Colonic mucosa (tissue), 4 donors: ENCODE measurements around the gene PI4K2B. TPM values are rescaled to one million over a fixed set of nuclear protein-coding genes. Genes with fewer than 3 reads are reported as not detected.
"Not testable (repeated sequence)": the region's sequence is repeated elsewhere in the genome, so short reads cannot be mapped to it uniquely, and the experiment has no call there.

Experiments used
- DNase-seq: peaks from one replicate; pipeline ENCODE4 v3.0.0-alpha.2; 2020
- H3K27ac ChIP-seq: fragments of 200-600 bp; one replicate; pipeline ENCODE4 v1.8.0; 2021
- H3K27me3 ChIP-seq: fragments of 200-600 bp; one replicate; pipeline ENCODE4 v1.8.0; 2021
- H3K36me3 ChIP-seq: fragments of 200-600 bp; one replicate; pipeline ENCODE4 v1.8.0; 2021
- H3K4me1 ChIP-seq: fragments of 200-600 bp; one replicate; pipeline ENCODE4 v1.8.0; 2021; ENCODE audit warnings: mild to moderate bottlenecking
- H3K4me3 ChIP-seq: fragments of 200-600 bp; one replicate; pipeline ENCODE4 v1.8.0; 2021
- H3K9ac ChIP-seq, 2 donors: one replicate each; pipeline ENCODE4 v1.7.0; 2013; ENCODE audit warnings: control low read depth in 2 of 2, low read depth in 2 of 2, low read length in 2 of 2
- H3K9me3 ChIP-seq: fragments of 200-600 bp; one replicate; pipeline ENCODE4 v1.8.0; 2021
- CTCF ChIP-seq: fragments of 200-600 bp; IDR thresholded peaks from one replicate; pipeline ENCODE4 v1.8.0; 2022; ENCODE audit warnings: antibody characterized with exemption, mild to moderate bottlenecking
- intact Hi-C: fragments of 100-400 bp; cut with DNase I; formaldehyde crosslinking; loops from one replicate; pipeline ENCODE4 v1.14.1; 2022
- total RNA-seq, 2 donors: library from RNA; stranded (reverse); fragmentation: NEBNext Ultra II Directional in 1 of 2; extraction: Animal tissue kit (Norgen Biotek cat#: 25700) in 1 of 2; gene quantifications; one replicate each; pipeline ENCODE4 v1.2.1, GENCODE V29; 2021
- donor health status: healthy.
- donor health status: DM: no; HTN: no; CAD: no.
- donor health status: DM: no; HTN: no; CAD: no.

The PI4K2B gene
- total RNA-seq, 2 donors from 2014 or later: 26.3 to 27.9 TPM

- Histone ChIP-seq H3K9ac (no peak overlapping the region), H3K4me3 (no peak overlapping the region), H3K27me3 (no peaks in the 10 kb centered on the region), H3K36me3 (peaks cover 11% of the 10 kb centered on the region), H3K9me3 (no peaks in the 10 kb centered on the region), H3K4me1 (no peaks in the 10 kb centered on the region), H3K27ac (no peak overlapping the region)
- TF ChIP-seq CTCF: no peak
- no peak for DNase-seq
- intact Hi-C loops: no loop called here
Observed at GRCh38 chr4:25253071-25253445, 19.2 kb downstream of the PI4K2B start.

DNA sequence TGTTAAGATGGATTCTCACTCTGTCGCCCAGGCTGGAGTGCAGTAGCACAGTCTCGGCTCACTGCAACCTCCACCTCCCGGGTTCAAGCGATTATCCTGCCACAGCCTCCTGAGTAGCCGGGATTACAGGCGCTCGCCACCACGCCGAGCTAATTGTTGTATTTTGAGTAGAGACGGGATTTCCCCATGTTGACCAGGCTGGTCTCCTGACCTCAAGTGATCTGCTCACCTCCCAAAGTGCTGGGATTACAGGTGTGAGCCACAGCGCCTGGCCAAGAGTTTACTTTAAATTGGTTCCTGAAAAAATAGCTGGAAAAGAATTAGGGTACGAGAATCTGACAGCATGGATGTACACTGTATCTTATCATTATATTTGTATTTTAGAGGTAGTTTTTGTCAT lies 20.0 kb downstream of the PI4K2B start:
- not testable (repeated sequence) for H3K27ac ChIP-seq

GRCh38 chr4:25258980-25259578 lies 25.2 kb downstream of the PI4K2B start:
- H3K27me3 ChIP-seq: no peaks in the 10 kb centered on the region
- no peak overlapping the region for H3K4me3 ChIP-seq
- no peaks in the 10 kb centered on the region for H3K9me3 ChIP-seq
- DNase-seq: no peak
- H3K27ac ChIP-seq: no peak overlapping the region
- no peak for TF ChIP-seq CTCF
- H3K36me3 ChIP-seq: peaks cover 15% of the 10 kb centered on the region
- no peaks in the 10 kb centered on the region for H3K4me1 ChIP-seq
- no peak overlapping the region for H3K9ac ChIP-seq
- intact Hi-C loops: no loop called here

More for the DNA sequence above, 20.0 kb downstream of the PI4K2B start:
- H3K4me1 ChIP-seq, H3K4me3 ChIP-seq, H3K9me3 ChIP-seq, intact Hi-C loops, H3K9ac ChIP-seq, DNase-seq, H3K27me3 ChIP-seq: not testable (repeated sequence)
- H3K36me3 ChIP-seq: peaks cover 11% of the 10 kb centered on the region

DNA sequence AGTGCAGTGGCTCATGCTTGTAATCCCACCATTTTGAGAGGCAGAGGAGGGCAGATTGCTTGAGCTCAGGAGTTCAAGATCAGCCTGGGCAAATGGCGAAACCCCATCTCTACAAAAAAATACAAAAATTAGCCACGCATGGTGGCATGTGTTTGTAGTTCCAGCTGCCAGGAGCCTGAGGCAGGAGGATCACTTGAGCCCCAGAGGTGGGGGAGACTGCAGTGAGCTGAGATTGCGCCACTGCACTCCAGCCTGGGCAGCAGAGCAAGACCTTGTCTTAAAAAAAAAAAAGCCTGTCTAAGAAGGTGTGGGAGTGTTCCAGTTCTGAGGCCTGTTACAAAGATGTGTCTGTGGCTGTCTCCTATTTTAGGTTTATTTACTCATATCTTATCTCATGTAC lies 38.0 kb downstream of the PI4K2B start:
- Histone ChIP-seq H3K4me3 (no peak overlapping the region), H3K4me1 (no peaks in the 10 kb centered on the region), H3K27me3 (no peaks in the 10 kb centered on the region), H3K36me3 (no peaks in the 10 kb centered on the region), H3K27ac (no peak overlapping the region), H3K9ac (no peak overlapping the region), H3K9me3 (no peaks in the 10 kb centered on the region)
- TF ChIP-seq CTCF: no peak
- no peak for DNase-seq
- intact Hi-C loops: no loop called here

DNA sequence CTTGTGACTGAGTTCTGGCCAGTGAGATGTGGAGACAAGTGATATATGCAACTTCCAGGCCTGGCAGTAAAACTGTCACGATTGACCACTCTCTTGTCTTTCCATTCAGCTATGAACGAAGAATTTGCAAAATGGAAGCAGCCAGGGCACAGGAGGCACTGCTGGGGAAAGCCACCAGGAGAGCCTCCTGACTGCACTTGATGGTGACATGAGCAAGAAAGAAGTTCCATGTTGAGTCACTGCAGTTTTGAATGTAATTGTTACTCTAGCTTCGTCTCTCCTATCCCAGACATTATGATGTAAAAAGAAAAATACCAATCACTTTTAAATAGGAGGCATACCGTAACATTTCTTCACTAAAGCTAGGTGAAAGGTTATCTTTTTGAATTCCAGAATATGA lies 46.4 kb downstream of the PI4K2B start:
- no peak for DNase-seq
- Histone ChIP-seq H3K4me1 (no peaks in the 10 kb centered on the region), H3K9me3 (no peaks in the 10 kb centered on the region), H3K4me3 (no peak overlapping the region), H3K27me3 (no peaks in the 10 kb centered on the region), H3K36me3 (no peaks in the 10 kb centered on the region), H3K27ac (no peak overlapping the region), H3K9ac (no peak overlapping the region)
- intact Hi-C loops: no loop called here
- TF ChIP-seq CTCF: no peak

GRCh38 chr4:25283948-25284347 lies 50.1 kb downstream of the PI4K2B start:
- no peak for DNase-seq

More at GRCh38 chr4:25283948-25284347, 50.1 kb downstream of the PI4K2B start:
- no peak for TF ChIP-seq CTCF
- H3K27ac ChIP-seq: no peak overlapping the region
- no peak overlapping the region for H3K4me3 ChIP-seq
- intact Hi-C loops: no loop called here
- H3K36me3 ChIP-seq: no peaks in the 10 kb centered on the region
- no peak overlapping the region for H3K9ac ChIP-seq
- H3K4me1 ChIP-seq: no peaks in the 10 kb centered on the region
- H3K9me3 ChIP-seq: no peaks in the 10 kb centered on the region
- H3K27me3 ChIP-seq: no peaks in the 10 kb centered on the region
